ENCODE measurements around the gene RAPGEF1. TPM values are rescaled to one million over a fixed set of nuclear protein-coding genes. Genes with fewer than 3 reads are reported as not detected.
A peak's percentile ranks its signal among the peaks of the same experiment; 100 is the strongest.
"Not testable (repeated sequence)": the region's sequence is repeated elsewhere in the genome, so short reads cannot be mapped to it uniquely, and the experiment has no call there.

Gene RAPGEF1
- total and polyA plus RNA-seq, 7 donors, result 72.3 to 319 (median 268) TPM

GRCh38 chr9:131709771-131710431 is 30.0 kb downstream of the RAPGEF1 start:
- DNase-seq (peak in 1 of 2 donors; percentile 69), ATAC-seq (peak; percentile 63 to 77 (median 68))
- no peak for TF ChIP-seq CTCF (IDR thresholded peaks at IDR 0.05)
- no peaks in the 10 kb centered on the region for H3K27me3 ChIP-seq (ENCODE audit: insufficient read depth in 3 of 3, low read length in 2 of 3)
- peaks cover 69% of the 10 kb centered on the region for H3K4me1 ChIP-seq
- H3K9me3 ChIP-seq, result no peaks in the 10 kb centered on the region
- peak overlapping the region; percentile 31 for H3K4me3 ChIP-seq
- 47 to 53% (median 50%) methylated on average over 10 of the region's 10 CpGs for WGBS, 3 donors
- peak overlapping the region; percentile 80 for H3K27ac ChIP-seq
- H3K36me3 ChIP-seq (ENCODE audit: insufficient read depth in 1 of 2, low read depth in 1 of 2), result no peaks in the 10 kb centered on the region
- intact Hi-C loops (cut with DNase I), result no loop called here

- H3K36me3 ChIP-seq (ENCODE audit: insufficient read depth in 1 of 2, low read depth in 1 of 2); intact Hi-C loops (cut with DNase I); H3K9me3 ChIP-seq; DNase-seq; H3K27me3 ChIP-seq (ENCODE audit: insufficient read depth in 3 of 3, low read length in 2 of 3): not testable (repeated sequence)
- 24 to 61% (median 33%) methylated on average over 14 of the region's 14 CpGs for WGBS, 3 donors
- Histone ChIP-seq H3K27ac (peak overlapping the region; percentile 80), H3K4me1 (peaks cover 73% of the 10 kb centered on the region), H3K4me3 (peak overlapping the region; percentile 31)
- peak in 3 of 4 donors; percentile 24 to 44 (median 42) for ATAC-seq
These were observed 30.7 kb downstream of the RAPGEF1 start for GRCh38 chr9:131709010-131709770.

- 41 to 56% (median 51%) methylated on average over 13 of the region's 13 CpGs for WGBS, 3 donors
- Histone ChIP-seq H3K27me3 (ENCODE audit: insufficient read depth in 3 of 3, low read length in 2 of 3) (no peaks in the 10 kb centered on the region), H3K4me1 (peaks cover 81% of the 10 kb centered on the region), H3K36me3 (ENCODE audit: insufficient read depth in 1 of 2, low read depth in 1 of 2) (no peaks in the 10 kb centered on the region), H3K9me3 (no peaks in the 10 kb centered on the region), H3K4me3 (peak overlapping the region; percentile 31), H3K27ac (peak overlapping the region; percentile 80)
- intact Hi-C loops (cut with DNase I), result no loop called here
- DNase-seq, result peak; percentile 65 to 78
- peak; percentile 65 to 84 (median 78) for ATAC-seq
- no peak for TF ChIP-seq CTCF (IDR thresholded peaks at IDR 0.05)
These were observed 31.5 kb downstream of the RAPGEF1 start for GRCh38 chr9:131708226-131709002.

GRCh38 chr9:131707733-131708157 is 32.1 kb downstream of the RAPGEF1 start:
- Histone ChIP-seq H3K36me3 (ENCODE audit: insufficient read depth in 1 of 2, low read depth in 1 of 2) (no peaks in the 10 kb centered on the region), H3K9me3 (no peaks in the 10 kb centered on the region), H3K27ac (peak overlapping the region; percentile 80), H3K4me1 (peaks cover 82% of the 10 kb centered on the region), H3K27me3 (ENCODE audit: insufficient read depth in 3 of 3, low read length in 2 of 3) (no peaks in the 10 kb centered on the region), H3K4me3 (peak overlapping the region; percentile 31)
- intact Hi-C loops (cut with DNase I), result no loop called here
- no peak for TF ChIP-seq CTCF (IDR thresholded peaks at IDR 0.05)
- DNase-seq (no peak), ATAC-seq (peak; percentile 52 to 66 (median 61))
- WGBS, 3 donors, result 21 to 41% (median 22%) methylated on average over 4 of the region's 4 CpGs

GRCh38 chr9:131707050-131707449 is 32.8 kb downstream of the RAPGEF1 start:
- H3K4me3 ChIP-seq, result peak overlapping the region; percentile 31
- peaks cover 79% of the 10 kb centered on the region for H3K4me1 ChIP-seq
- intact Hi-C loops (cut with DNase I), result no loop called here

More at GRCh38 chr9:131707050-131707449, 32.8 kb downstream of the RAPGEF1 start:
- Histone ChIP-seq H3K27me3 (ENCODE audit: insufficient read depth in 3 of 3, low read length in 2 of 3) (no peaks in the 10 kb centered on the region), H3K9me3 (no peaks in the 10 kb centered on the region), H3K27ac (peak overlapping the region; percentile 80), H3K36me3 (ENCODE audit: insufficient read depth in 1 of 2, low read depth in 1 of 2) (no peaks in the 10 kb centered on the region)
- 76 to 79% (median 76%) methylated on average over 5 of the region's 5 CpGs for WGBS, 3 donors
- ATAC-seq (no peak), DNase-seq (no peak)
- TF ChIP-seq CTCF (IDR thresholded peaks at IDR 0.05), result no peak

All from psoas muscle (tissue), 8 donors.